Measurements from ENCODE around the gene MUC6.

The MUC6 gene

GRCh38 chr11:1031121-1031899 lies 5.2 kb downstream of the MUC6 start:
- peaks cover 0 to 11% of the 10 kb centered on the region in 2 experiments for H3K36me3 ChIP-seq (ENCODE audit: control insufficient read depth in 1 of 2, insufficient read depth in 2 of 2, low read depth in 1 of 2, low read length in 2 of 2)
- H3K27ac ChIP-seq (ENCODE audit: low read length, poor library complexity, severe bottlenecking), result no peak overlapping the region
- no peak overlapping the region for H4K8ac ChIP-seq (ENCODE audit: low read length)
- no peak for DNase-seq
- no peak overlapping the region for H2BK5ac ChIP-seq (ENCODE audit: low read depth, low read length, poor library complexity, severe bottlenecking)
- H3K4me3 ChIP-seq (ENCODE audit: insufficient read depth in 1 of 2, low read depth in 1 of 2, low read length in 2 of 2), result no peak overlapping the region
- no peak overlapping the region for H3K14ac ChIP-seq (ENCODE audit: low read length in 2 of 2)
- no peaks in the 10 kb centered on the region for H3K9me3 ChIP-seq (ENCODE audit: control insufficient read depth, low read length)
- H3K4me2 ChIP-seq (ENCODE audit: low read length, poor library complexity, severe bottlenecking), result no peak overlapping the region
- H2BK12ac ChIP-seq (ENCODE audit: low read length in 2 of 2), result no peak overlapping the region
- H2BK15ac ChIP-seq (ENCODE audit: low read depth, poor library complexity, severe bottlenecking), result no peak overlapping the region
- peaks cover 1% of the 10 kb centered on the region for H3K4me1 ChIP-seq (ENCODE audit: control insufficient read depth, insufficient read depth, low read depth, low read length)
- WGBS, result 92% methylated on average over 30 of the region's 30 CpGs
- peaks cover 0 to 39% of the 10 kb centered on the region in 2 experiments for H3K27me3 ChIP-seq (ENCODE audit: control insufficient read depth in 1 of 2, insufficient read depth in 1 of 2, low read length in 2 of 2)
- H4K91ac ChIP-seq (ENCODE audit: low read length), result no peak overlapping the region
- no peak overlapping the region for H3K23ac ChIP-seq (ENCODE audit: low read length in 2 of 2)
- no peak overlapping the region for H2AK5ac ChIP-seq (ENCODE audit: low read length, severe bottlenecking)
- H3K79me1 ChIP-seq (replicated peaks; ENCODE audit: low read length, poor library complexity, severe bottlenecking), result no peaks in the 10 kb centered on the region
- no peak overlapping the region for H2AFZ ChIP-seq (ENCODE audit: low read depth, low read length)
- no peak overlapping the region for H2BK120ac ChIP-seq (ENCODE audit: low read depth, low read length)
- no peak overlapping the region for H3K9ac ChIP-seq (ENCODE audit: low read length)
- no peak overlapping the region for H3K18ac ChIP-seq (ENCODE audit: low read depth in 1 of 2, low read length in 2 of 2)
- no peak overlapping the region for H3K4ac ChIP-seq (ENCODE audit: low read depth in 1 of 2, low read length in 2 of 2)

- H2AK5ac ChIP-seq (ENCODE audit: low read length, severe bottlenecking), result no peak overlapping the region
- DNase-seq, result no peak
- no peaks in the 10 kb centered on the region for H3K79me1 ChIP-seq (replicated peaks; ENCODE audit: low read length, poor library complexity, severe bottlenecking)
- H2BK5ac ChIP-seq (ENCODE audit: low read depth, low read length, poor library complexity, severe bottlenecking), result no peak overlapping the region
- H3K23ac ChIP-seq (ENCODE audit: low read length in 2 of 2), result no peak overlapping the region
- no peak overlapping the region for H4K91ac ChIP-seq (ENCODE audit: low read length)
- no peak overlapping the region for H3K4ac ChIP-seq (ENCODE audit: low read depth in 1 of 2, low read length in 2 of 2)
- peaks cover 5% of the 10 kb centered on the region for H3K4me1 ChIP-seq (ENCODE audit: control insufficient read depth, insufficient read depth, low read depth, low read length)
- H3K9me3 ChIP-seq (ENCODE audit: control insufficient read depth, low read length), result no peaks in the 10 kb centered on the region
- no peak overlapping the region for H3K4me3 ChIP-seq (ENCODE audit: insufficient read depth in 1 of 2, low read depth in 1 of 2, low read length in 2 of 2)
- no peak overlapping the region for H2BK120ac ChIP-seq (ENCODE audit: low read depth, low read length)
- no peak overlapping the region for H3K27ac ChIP-seq (ENCODE audit: low read length, poor library complexity, severe bottlenecking)
- no peak overlapping the region for H3K4me2 ChIP-seq (ENCODE audit: low read length, poor library complexity, severe bottlenecking)
- no peak overlapping the region for H3K9ac ChIP-seq (ENCODE audit: low read length)
- H2BK15ac ChIP-seq (ENCODE audit: low read depth, poor library complexity, severe bottlenecking), result no peak overlapping the region
- H3K14ac ChIP-seq (ENCODE audit: low read length in 2 of 2), result no peak overlapping the region
- WGBS, result 84% methylated on average over 20 of the region's 20 CpGs
- H4K8ac ChIP-seq (ENCODE audit: low read length), result no peak overlapping the region
- peaks cover 0 to 17% of the 10 kb centered on the region in 2 experiments for H3K36me3 ChIP-seq (ENCODE audit: control insufficient read depth in 1 of 2, insufficient read depth in 2 of 2, low read depth in 1 of 2, low read length in 2 of 2)
- H3K18ac ChIP-seq (ENCODE audit: low read depth in 1 of 2, low read length in 2 of 2), result no peak overlapping the region
- H2AFZ ChIP-seq (ENCODE audit: low read depth, low read length), result no peak overlapping the region
- peaks cover 0 to 35% of the 10 kb centered on the region in 2 experiments for H3K27me3 ChIP-seq (ENCODE audit: control insufficient read depth in 1 of 2, insufficient read depth in 1 of 2, low read length in 2 of 2)
- H2BK12ac ChIP-seq (ENCODE audit: low read length in 2 of 2), result no peak overlapping the region
Measured at GRCh38 chr11:1030556-1030955, 6.0 kb downstream of the MUC6 start.

GRCh38 chr11:1030086-1030485 lies 6.4 kb downstream of the MUC6 start:
- DNase-seq, result no peak
- no peak overlapping the region for H4K8ac ChIP-seq (ENCODE audit: low read length)
- H3K27me3 ChIP-seq (ENCODE audit: control insufficient read depth in 1 of 2, insufficient read depth in 1 of 2, low read length in 2 of 2), result peaks cover 0 to 35% of the 10 kb centered on the region in 2 experiments
- H2BK120ac ChIP-seq (ENCODE audit: low read depth, low read length), result no peak overlapping the region
- H3K18ac ChIP-seq (ENCODE audit: low read depth in 1 of 2, low read length in 2 of 2), result no peak overlapping the region
- no peak overlapping the region for H3K9ac ChIP-seq (ENCODE audit: low read length)
- WGBS, result 78% methylated on average over 13 of the region's 16 CpGs
- no peak overlapping the region for H3K4me3 ChIP-seq (ENCODE audit: insufficient read depth in 1 of 2, low read depth in 1 of 2, low read length in 2 of 2)
- H2BK15ac ChIP-seq (ENCODE audit: low read depth, poor library complexity, severe bottlenecking), result no peak overlapping the region
- no peak overlapping the region for H3K4ac ChIP-seq (ENCODE audit: low read depth in 1 of 2, low read length in 2 of 2)
- H2AK5ac ChIP-seq (ENCODE audit: low read length, severe bottlenecking), result no peak overlapping the region
- H3K4me2 ChIP-seq (ENCODE audit: low read length, poor library complexity, severe bottlenecking), result no peak overlapping the region
- no peak overlapping the region for H4K91ac ChIP-seq (ENCODE audit: low read length)
- no peak overlapping the region for H2BK5ac ChIP-seq (ENCODE audit: low read depth, low read length, poor library complexity, severe bottlenecking)
- H3K23ac ChIP-seq (ENCODE audit: low read length in 2 of 2), result no peak overlapping the region
- no peak overlapping the region for H3K27ac ChIP-seq (ENCODE audit: low read length, poor library complexity, severe bottlenecking)
- H3K36me3 ChIP-seq (ENCODE audit: control insufficient read depth in 1 of 2, insufficient read depth in 2 of 2, low read depth in 1 of 2, low read length in 2 of 2), result peaks cover 0 to 18% of the 10 kb centered on the region in 2 experiments
- H2AFZ ChIP-seq (ENCODE audit: low read depth, low read length), result no peak overlapping the region
- no peaks in the 10 kb centered on the region for H3K9me3 ChIP-seq (ENCODE audit: control insufficient read depth, low read length)
- H3K79me1 ChIP-seq (replicated peaks; ENCODE audit: low read length, poor library complexity, severe bottlenecking), result no peaks in the 10 kb centered on the region
- no peak overlapping the region for H3K14ac ChIP-seq (ENCODE audit: low read length in 2 of 2)
- no peak overlapping the region for H2BK12ac ChIP-seq (ENCODE audit: low read length in 2 of 2)
- peaks cover 10% of the 10 kb centered on the region for H3K4me1 ChIP-seq (ENCODE audit: control insufficient read depth, insufficient read depth, low read depth, low read length)

- no peak for DNase-seq
- H3K18ac ChIP-seq (ENCODE audit: low read depth in 1 of 2, low read length in 2 of 2), result no peak overlapping the region
- no peak overlapping the region for H2AK5ac ChIP-seq (ENCODE audit: low read length, severe bottlenecking)
- peaks cover 0 to 22% of the 10 kb centered on the region in 2 experiments for H3K36me3 ChIP-seq (ENCODE audit: control insufficient read depth in 1 of 2, insufficient read depth in 2 of 2, low read depth in 1 of 2, low read length in 2 of 2)
- H2AFZ ChIP-seq (ENCODE audit: low read depth, low read length), result no peak overlapping the region
- no peak overlapping the region for H3K23ac ChIP-seq (ENCODE audit: low read length in 2 of 2)
- H2BK15ac ChIP-seq (ENCODE audit: low read depth, poor library complexity, severe bottlenecking), result no peak overlapping the region
- no peak overlapping the region for H3K14ac ChIP-seq (ENCODE audit: low read length in 2 of 2)
- no peak overlapping the region for H4K8ac ChIP-seq (ENCODE audit: low read length)
- H2BK5ac ChIP-seq (ENCODE audit: low read depth, low read length, poor library complexity, severe bottlenecking), result no peak overlapping the region
- H3K27ac ChIP-seq (ENCODE audit: low read length, poor library complexity, severe bottlenecking), result no peak overlapping the region
- H3K9me3 ChIP-seq (ENCODE audit: control insufficient read depth, low read length), result no peaks in the 10 kb centered on the region
- no peak overlapping the region for H3K4ac ChIP-seq (ENCODE audit: low read depth in 1 of 2, low read length in 2 of 2)
- H4K91ac ChIP-seq (ENCODE audit: low read length), result no peak overlapping the region
- no peak overlapping the region for H3K9ac ChIP-seq (ENCODE audit: low read length)
- H3K4me3 ChIP-seq (ENCODE audit: insufficient read depth in 1 of 2, low read depth in 1 of 2, low read length in 2 of 2), result no peak overlapping the region
- no peak overlapping the region for H2BK120ac ChIP-seq (ENCODE audit: low read depth, low read length)
- H3K79me1 ChIP-seq (replicated peaks; ENCODE audit: low read length, poor library complexity, severe bottlenecking), result no peaks in the 10 kb centered on the region
- no peak overlapping the region for H2BK12ac ChIP-seq (ENCODE audit: low read length in 2 of 2)
- 79% methylated on average over 16 of the region's 16 CpGs for WGBS
- H3K4me2 ChIP-seq (ENCODE audit: low read length, poor library complexity, severe bottlenecking), result no peak overlapping the region
- H3K27me3 ChIP-seq (ENCODE audit: control insufficient read depth in 1 of 2, insufficient read depth in 1 of 2, low read length in 2 of 2), result peaks cover 0 to 35% of the 10 kb centered on the region in 2 experiments
- peaks cover 13% of the 10 kb centered on the region for H3K4me1 ChIP-seq (ENCODE audit: control insufficient read depth, insufficient read depth, low read depth, low read length)
Measured at GRCh38 chr11:1029654-1030053, 6.9 kb downstream of the MUC6 start.

Measured in mesenchymal stem cell (in vitro differentiated cells and primary cell).